ENCODE measurements around the gene PAPSS2. TPM values are rescaled to one million over a fixed set of nuclear protein-coding genes. Genes with fewer than 3 reads are reported as not detected.
"Not testable (repeated sequence)": the region's sequence is repeated elsewhere in the genome, so short reads cannot be mapped to it uniquely, and the experiment has no call there.

PAPSS2 gene
- total RNA-seq, 1 donor: 81.8 TPM

- no peak overlapping the region for H3K4me3 ChIP-seq (ENCODE audit: insufficient read depth, low read length)
- no peaks in the 10 kb centered on the region for H4K20me1 ChIP-seq (ENCODE audit: insufficient read depth, low read length)
- no peak overlapping the region for H3K27ac ChIP-seq (ENCODE audit: low read depth, low read length)
- DNase-seq (ENCODE audit: insufficient read length, low spot score, missing footprints): no peak
- H3K27me3 ChIP-seq (ENCODE audit: insufficient read depth, low read length): peaks cover 2% of the 10 kb centered on the region
- no peaks in the 10 kb centered on the region for H3K79me2 ChIP-seq (ENCODE audit: insufficient read depth, low read length)
- no peak overlapping the region for H2AFZ ChIP-seq (ENCODE audit: low read length)
- TF ChIP-seq CTCF (IDR thresholded peaks at IDR 0.05; ENCODE audit: extremely low read depth, low read depth, low read length): no peak
- no peaks in the 10 kb centered on the region for H3K9me3 ChIP-seq (ENCODE audit: low read depth, low read length)
- no peaks in the 10 kb centered on the region for H3K36me3 ChIP-seq (ENCODE audit: insufficient read depth, low read length)
- peaks cover 7% of the 10 kb centered on the region for H3K4me1 ChIP-seq (ENCODE audit: insufficient read depth, low read length)
- no peak overlapping the region for H3K4me2 ChIP-seq (ENCODE audit: insufficient read depth, low read length)
Measured at GRCh38 chr10:87615856-87616255, 43.8 kb upstream of the PAPSS2 start.

GRCh38 chr10:87617503-87617902 is 42.2 kb upstream of the PAPSS2 start:
- Histone ChIP-seq H3K9me3 (ENCODE audit: low read depth, low read length) (no peaks in the 10 kb centered on the region), H3K4me2 (ENCODE audit: insufficient read depth, low read length) (no peak overlapping the region), H3K27ac (ENCODE audit: low read depth, low read length) (no peak overlapping the region), H3K27me3 (ENCODE audit: insufficient read depth, low read length) (peaks cover 2% of the 10 kb centered on the region), H3K4me3 (ENCODE audit: insufficient read depth, low read length) (no peak overlapping the region), H3K79me2 (ENCODE audit: insufficient read depth, low read length) (no peaks in the 10 kb centered on the region), H3K4me1 (ENCODE audit: insufficient read depth, low read length) (peaks cover 7% of the 10 kb centered on the region), H2AFZ (ENCODE audit: low read length) (no peak overlapping the region), H3K36me3 (ENCODE audit: insufficient read depth, low read length) (no peaks in the 10 kb centered on the region), H4K20me1 (ENCODE audit: insufficient read depth, low read length) (no peaks in the 10 kb centered on the region)
- no peak for DNase-seq (ENCODE audit: insufficient read length, low spot score, missing footprints)
- TF ChIP-seq CTCF (IDR thresholded peaks at IDR 0.05; ENCODE audit: extremely low read depth, low read depth, low read length): no peak

- TF ChIP-seq CTCF (IDR thresholded peaks at IDR 0.05; ENCODE audit: extremely low read depth, low read depth, low read length): no peak
- Histone ChIP-seq H3K36me3 (ENCODE audit: insufficient read depth, low read length) (no peaks in the 10 kb centered on the region), H3K79me2 (ENCODE audit: insufficient read depth, low read length) (no peaks in the 10 kb centered on the region), H3K27ac (ENCODE audit: low read depth, low read length) (no peak overlapping the region), H3K4me2 (ENCODE audit: insufficient read depth, low read length) (no peak overlapping the region), H2AFZ (ENCODE audit: low read length) (peak overlapping the region; percentile 44), H3K27me3 (ENCODE audit: insufficient read depth, low read length) (peaks cover 2% of the 10 kb centered on the region), H3K4me1 (ENCODE audit: insufficient read depth, low read length) (peaks cover 7% of the 10 kb centered on the region), H3K9me3 (ENCODE audit: low read depth, low read length) (no peaks in the 10 kb centered on the region), H3K4me3 (ENCODE audit: insufficient read depth, low read length) (no peak overlapping the region), H4K20me1 (ENCODE audit: insufficient read depth, low read length) (no peaks in the 10 kb centered on the region)
- no peak for DNase-seq (ENCODE audit: insufficient read length, low spot score, missing footprints)
Measured at GRCh38 chr10:87618566-87619423, 40.9 kb upstream of the PAPSS2 start.

- peaks cover 7% of the 10 kb centered on the region for H3K4me1 ChIP-seq (ENCODE audit: insufficient read depth, low read length)
- H3K27me3 ChIP-seq (ENCODE audit: insufficient read depth, low read length): peaks cover 2% of the 10 kb centered on the region
- H3K9me3 ChIP-seq (ENCODE audit: low read depth, low read length): no peaks in the 10 kb centered on the region
- H3K4me3 ChIP-seq (ENCODE audit: insufficient read depth, low read length): no peak overlapping the region
- H3K4me2 ChIP-seq (ENCODE audit: insufficient read depth, low read length): peak overlapping the region; percentile 54
- no peak overlapping the region for H2AFZ ChIP-seq (ENCODE audit: low read length)
- H3K36me3 ChIP-seq (ENCODE audit: insufficient read depth, low read length): no peaks in the 10 kb centered on the region
- no peaks in the 10 kb centered on the region for H4K20me1 ChIP-seq (ENCODE audit: insufficient read depth, low read length)
- TF ChIP-seq CTCF (IDR thresholded peaks at IDR 0.05; ENCODE audit: extremely low read depth, low read depth, low read length): no peak
- H3K79me2 ChIP-seq (ENCODE audit: insufficient read depth, low read length): no peaks in the 10 kb centered on the region
- DNase-seq (ENCODE audit: insufficient read length, low spot score, missing footprints): no peak
- no peak overlapping the region for H3K27ac ChIP-seq (ENCODE audit: low read depth, low read length)
Measured at GRCh38 chr10:87619705-87620104, 40.0 kb upstream of the PAPSS2 start.

GRCh38 chr10:87621440-87621839 is 38.2 kb upstream of the PAPSS2 start:
- not testable (repeated sequence) for H3K36me3 ChIP-seq (ENCODE audit: insufficient read depth, low read length); H4K20me1 ChIP-seq (ENCODE audit: insufficient read depth, low read length); DNase-seq (ENCODE audit: insufficient read length, low spot score, missing footprints); H3K4me1 ChIP-seq (ENCODE audit: insufficient read depth, low read length); H2AFZ ChIP-seq (ENCODE audit: low read length); H3K4me3 ChIP-seq (ENCODE audit: insufficient read depth, low read length); H3K27me3 ChIP-seq (ENCODE audit: insufficient read depth, low read length); H3K79me2 ChIP-seq (ENCODE audit: insufficient read depth, low read length); H3K9me3 ChIP-seq (ENCODE audit: low read depth, low read length); H3K27ac ChIP-seq (ENCODE audit: low read depth, low read length); H3K4me2 ChIP-seq (ENCODE audit: insufficient read depth, low read length)
